ENCODE data around the gene RAD18. TPM values are rescaled to one million over a fixed set of nuclear protein-coding genes. Genes with fewer than 3 reads are reported as not detected.

Gene RAD18
- total and polyA plus RNA-seq, 11 donors, result 0.76 to 6.1 (median 2.5) TPM

DNA sequence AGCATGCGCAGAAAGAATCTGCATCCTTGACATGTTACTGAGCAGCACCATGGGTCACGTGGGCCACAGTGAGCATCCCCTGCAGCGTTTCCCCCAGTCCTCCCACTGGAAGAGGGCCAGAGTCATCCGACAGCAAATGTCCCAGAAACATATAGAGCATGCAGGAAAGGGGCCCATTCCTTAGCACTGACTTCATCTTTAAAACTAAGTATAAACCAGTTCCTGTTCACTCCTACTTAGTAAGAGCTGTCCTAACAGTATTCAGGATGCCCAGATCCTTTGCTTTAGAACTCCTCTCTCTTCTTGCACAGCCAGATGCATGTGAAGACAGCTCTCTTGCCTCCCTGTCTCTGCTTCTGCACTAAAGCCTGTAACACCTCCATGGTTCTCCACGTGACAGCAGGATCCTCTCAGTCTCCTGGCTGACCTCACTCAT is 114.6 kb downstream of the RAD18 start:
- Histone ChIP-seq H3K27ac (no peak overlapping the region), H3K36me3 (no peaks in the 10 kb centered on the region), H3K4me3 (no peak overlapping the region), H3K9me3 (no peaks in the 10 kb centered on the region), H3K27me3 (no peaks in the 10 kb centered on the region), H3K4me1 (peaks cover 0 to 21% (median 0%) of the 10 kb centered on the region in 12 donors)
- TF ChIP-seq, protein P1, sequence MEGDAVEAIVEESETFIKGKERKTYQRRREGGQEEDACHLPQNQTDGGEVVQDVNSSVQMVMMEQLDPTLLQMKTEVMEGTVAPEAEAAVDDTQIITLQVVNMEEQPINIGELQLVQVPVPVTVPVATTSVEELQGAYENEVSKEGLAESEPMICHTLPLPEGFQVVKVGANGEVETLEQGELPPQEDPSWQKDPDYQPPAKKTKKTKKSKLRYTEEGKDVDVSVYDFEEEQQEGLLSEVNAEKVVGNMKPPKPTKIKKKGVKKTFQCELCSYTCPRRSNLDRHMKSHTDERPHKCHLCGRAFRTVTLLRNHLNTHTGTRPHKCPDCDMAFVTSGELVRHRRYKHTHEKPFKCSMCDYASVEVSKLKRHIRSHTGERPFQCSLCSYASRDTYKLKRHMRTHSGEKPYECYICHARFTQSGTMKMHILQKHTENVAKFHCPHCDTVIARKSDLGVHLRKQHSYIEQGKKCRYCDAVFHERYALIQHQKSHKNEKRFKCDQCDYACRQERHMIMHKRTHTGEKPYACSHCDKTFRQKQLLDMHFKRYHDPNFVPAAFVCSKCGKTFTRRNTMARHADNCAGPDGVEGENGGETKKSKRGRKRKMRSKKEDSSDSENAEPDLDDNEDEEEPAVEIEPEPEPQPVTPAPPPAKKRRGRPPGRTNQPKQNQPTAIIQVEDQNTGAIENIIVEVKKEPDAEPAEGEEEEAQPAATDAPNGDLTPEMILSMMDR (IDR thresholded peaks at IDR 0.05), result no peak
- TF ChIP-seq POLR2A (IDR thresholded peaks at IDR 0.05), result no peak
- intact Hi-C loops (cut with DNase I), result no loop called here
- 20 to 31% (median 26%) methylated on average over 5 of the region's 5 CpGs for WGBS, 4 donors
- ATAC-seq, result peak in 2 of 4 donors; percentile 8 to 49
- no peak for DNase-seq

DNA sequence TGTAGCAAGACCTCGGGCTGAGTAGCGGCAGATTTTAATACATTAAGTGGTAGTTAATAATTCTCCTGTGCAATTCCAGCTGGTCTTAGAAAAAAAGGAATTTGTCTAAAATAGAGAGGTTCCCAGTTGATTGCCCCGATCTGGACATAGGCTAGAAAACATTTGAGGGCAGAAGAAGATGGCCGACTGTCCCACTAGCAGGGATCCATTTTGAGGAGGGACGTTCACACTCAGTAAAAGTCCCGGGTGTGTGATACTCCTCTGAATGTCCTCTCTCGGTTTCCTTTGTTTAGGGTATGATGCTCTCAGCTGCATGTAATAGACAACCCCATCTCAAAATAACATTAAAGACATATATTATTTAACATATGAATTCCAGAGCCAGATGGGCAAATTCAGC is 116.0 kb downstream of the RAD18 start:
- Histone ChIP-seq H3K36me3 (no peaks in the 10 kb centered on the region), H3K9me3 (no peaks in the 10 kb centered on the region), H3K27me3 (no peaks in the 10 kb centered on the region), H3K4me1 (peaks cover 0 to 21% (median 0%) of the 10 kb centered on the region in 12 donors), H3K27ac (no peak overlapping the region), H3K4me3 (no peak overlapping the region)
- WGBS, 4 donors, result 96 to 98% (median 97%) methylated on average over 7 of the region's 7 CpGs
- DNase-seq (no peak), ATAC-seq (no peak)
- TF ChIP-seq POLR2A (IDR thresholded peaks at IDR 0.05), result no peak
- TF ChIP-seq, protein P1 (IDR thresholded peaks at IDR 0.05), result no peak
- intact Hi-C loops (cut with DNase I), result no loop called here

DNA sequence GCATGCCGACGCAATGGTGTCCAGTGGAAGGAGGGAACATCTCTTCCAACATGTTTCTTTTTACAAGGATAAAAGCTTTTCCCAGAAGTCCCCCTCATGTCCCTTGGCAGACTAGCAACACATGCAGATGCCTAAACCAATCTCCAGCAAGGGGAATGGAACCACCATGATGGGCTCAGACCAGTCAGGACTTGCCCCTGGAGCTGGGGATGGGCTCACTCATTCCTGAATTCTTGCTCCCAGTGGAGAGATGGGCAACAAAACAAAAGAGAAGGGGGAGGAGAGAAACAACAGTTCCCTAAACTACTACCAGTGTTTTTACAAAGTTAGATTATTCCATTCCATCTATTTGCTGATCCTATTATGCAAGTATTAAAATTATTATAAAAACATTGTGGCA is 117.1 kb downstream of the RAD18 start:
- intact Hi-C loops (cut with DNase I), result no loop called here
- 90 to 95% (median 94%) methylated on average over 2 of the region's 2 CpGs for WGBS, 4 donors

DNA sequence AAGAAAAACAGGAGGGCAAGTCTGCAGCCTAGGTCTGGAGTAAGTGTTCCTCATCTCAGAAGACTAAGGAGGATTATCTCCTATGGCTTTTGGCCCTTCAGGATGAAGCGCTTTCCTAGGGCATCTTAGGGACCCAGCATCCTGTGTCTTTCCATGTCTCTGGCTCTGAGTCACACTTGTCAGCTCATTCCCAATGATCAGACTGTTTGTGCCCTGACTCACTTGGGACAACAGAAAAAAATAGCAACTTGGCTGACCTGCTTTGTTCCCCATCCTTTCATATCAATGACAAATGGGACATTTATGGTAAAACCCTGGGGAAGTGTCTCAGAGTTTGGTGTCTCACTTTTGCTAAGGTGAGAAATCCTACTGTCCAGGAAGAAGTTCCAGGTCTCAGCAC is 117.6 kb downstream of the RAD18 start:
- intact Hi-C loops (cut with DNase I), result no loop called here
- Histone ChIP-seq H3K4me3 (no peak overlapping the region), H3K4me1 (peaks cover 0 to 9% (median 0%) of the 10 kb centered on the region in 12 donors), H3K27me3 (no peaks in the 10 kb centered on the region), H3K9me3 (no peaks in the 10 kb centered on the region), H3K36me3 (no peaks in the 10 kb centered on the region), H3K27ac (no peak overlapping the region)
- 86 to 96% (median 92%) methylated on average over 1 of the region's 1 CpG for WGBS, 4 donors
- ATAC-seq, result peak in 1 of 4 donors; percentile 48
- no peak for TF ChIP-seq POLR2A (IDR thresholded peaks at IDR 0.05)
- TF ChIP-seq, protein P1 (IDR thresholded peaks at IDR 0.05), result no peak
- DNase-seq, result no peak

More for the DNA sequence above, 117.1 kb downstream of the RAD18 start:
- DNase-seq, result no peak
- H3K27ac ChIP-seq, result no peak overlapping the region
- no peak for TF ChIP-seq POLR2A (IDR thresholded peaks at IDR 0.05)
- TF ChIP-seq, protein P1 (IDR thresholded peaks at IDR 0.05), result no peak
- no peaks in the 10 kb centered on the region for H3K36me3 ChIP-seq
- H3K4me1 ChIP-seq, result peaks cover 0 to 10% (median 0%) of the 10 kb centered on the region in 12 donors
- no peak for ATAC-seq
- H3K9me3 ChIP-seq, result no peaks in the 10 kb centered on the region
- H3K4me3 ChIP-seq, result no peak overlapping the region
- H3K27me3 ChIP-seq, result no peaks in the 10 kb centered on the region
